ENCODE results near the gene DHH.

Gene DHH

DNA sequence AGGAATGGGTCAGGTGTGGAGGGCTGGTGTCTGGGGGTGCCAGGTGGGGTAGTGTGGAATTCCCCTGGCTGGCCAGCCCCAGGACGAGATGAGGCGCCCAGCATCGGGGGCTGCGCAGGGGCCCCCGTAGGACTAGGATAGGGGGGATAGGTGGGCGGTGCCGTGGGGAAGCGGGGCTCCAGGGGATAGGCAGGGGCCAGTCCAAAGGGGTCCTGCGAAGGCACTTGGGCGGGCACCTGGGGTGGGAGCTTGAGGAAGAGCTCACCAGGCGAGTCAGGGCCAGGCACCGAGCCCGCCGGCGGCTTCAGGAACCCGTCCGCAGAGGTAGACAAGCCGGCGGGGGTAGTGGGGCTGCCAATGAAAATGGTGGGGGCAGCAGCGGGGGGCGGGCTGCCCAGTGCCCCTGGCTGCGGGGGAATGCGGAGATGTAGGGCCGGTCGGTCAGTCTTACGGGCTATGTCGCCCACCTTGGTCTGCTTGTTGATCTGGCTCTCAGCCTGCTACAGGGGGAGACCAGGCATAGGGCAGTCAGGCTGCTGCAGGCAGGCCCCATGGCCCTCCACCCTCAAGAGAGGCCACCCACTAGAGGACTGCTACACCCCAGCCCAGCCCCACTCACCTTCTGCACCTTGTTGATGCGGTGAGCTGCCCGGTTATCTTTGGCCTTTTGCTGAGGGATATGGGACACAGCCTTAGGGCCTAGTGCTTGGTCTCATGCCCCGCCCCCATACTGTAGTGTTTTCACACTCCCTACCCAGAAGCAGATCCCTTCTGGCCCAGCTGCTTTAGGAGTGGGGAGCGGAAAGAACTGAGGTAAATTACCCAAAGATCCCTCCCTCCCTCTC is 53.3 kb downstream of the DHH start:
- H3K4me1 ChIP-seq (ENCODE audit: control insufficient read depth in 1 of 2, insufficient read depth in 2 of 2, low read length in 2 of 2): no peaks in the 10 kb centered on the region
- H3K9ac ChIP-seq (ENCODE audit: low read depth in 1 of 2, low read length in 2 of 2): no peak overlapping the region
- no peak overlapping the region for H3K4me3 ChIP-seq (ENCODE audit: low read depth in 1 of 2, low read length in 2 of 2)
- no peaks in the 10 kb centered on the region for H3K27me3 ChIP-seq (ENCODE audit: control insufficient read depth in 1 of 2, insufficient read depth in 2 of 2, low read length in 2 of 2)
- no peak overlapping the region for H3K27ac ChIP-seq (ENCODE audit: low read depth, low read length)
- no peaks in the 10 kb centered on the region for H3K9me3 ChIP-seq (ENCODE audit: control insufficient read depth in 1 of 2, low read length in 2 of 2)
- H3K36me3 ChIP-seq (ENCODE audit: control insufficient read depth in 1 of 2, insufficient read depth in 2 of 2, low read length in 2 of 2): peaks cover 76 to 98% of the 10 kb centered on the region in 2 donors

DNA sequence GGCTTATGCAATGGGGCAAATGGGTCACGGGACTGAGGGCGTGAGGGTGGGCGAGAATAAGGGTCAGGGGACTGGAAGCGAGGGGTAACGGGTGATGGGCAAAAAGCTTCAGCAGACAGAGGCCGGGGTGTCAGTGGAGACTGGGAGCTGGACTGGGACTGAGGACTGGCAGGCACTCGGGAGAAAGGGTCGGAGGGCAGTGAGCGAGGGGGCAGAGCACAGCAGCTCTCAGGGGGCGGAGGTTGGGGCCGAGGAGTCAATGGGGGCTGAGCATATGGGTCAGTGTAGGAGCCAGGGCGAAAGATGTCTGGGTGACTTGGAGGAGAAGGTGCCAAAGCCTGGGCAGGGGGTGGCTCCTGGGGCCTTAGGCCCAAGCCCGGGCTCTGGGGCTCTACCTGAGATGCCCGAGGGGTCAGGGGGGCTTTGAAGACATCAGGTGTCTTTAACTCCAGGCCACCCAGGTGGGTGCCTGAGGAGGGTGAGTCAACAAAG is 54.2 kb downstream of the DHH start:
- H3K4me1 ChIP-seq (ENCODE audit: control insufficient read depth in 1 of 2, insufficient read depth in 2 of 2, low read length in 2 of 2): no peaks in the 10 kb centered on the region
- no peaks in the 10 kb centered on the region for H3K27me3 ChIP-seq (ENCODE audit: control insufficient read depth in 1 of 2, insufficient read depth in 2 of 2, low read length in 2 of 2)
- H3K9ac ChIP-seq (ENCODE audit: low read depth in 1 of 2, low read length in 2 of 2): no peak overlapping the region
- H3K36me3 ChIP-seq (ENCODE audit: control insufficient read depth in 1 of 2, insufficient read depth in 2 of 2, low read length in 2 of 2): peaks cover 68 to 94% of the 10 kb centered on the region in 2 donors
- H3K9me3 ChIP-seq (ENCODE audit: control insufficient read depth in 1 of 2, low read length in 2 of 2): no peaks in the 10 kb centered on the region
- no peak overlapping the region for H3K27ac ChIP-seq (ENCODE audit: low read depth, low read length)
- no peak overlapping the region for H3K4me3 ChIP-seq (ENCODE audit: low read depth in 1 of 2, low read length in 2 of 2)

DNA sequence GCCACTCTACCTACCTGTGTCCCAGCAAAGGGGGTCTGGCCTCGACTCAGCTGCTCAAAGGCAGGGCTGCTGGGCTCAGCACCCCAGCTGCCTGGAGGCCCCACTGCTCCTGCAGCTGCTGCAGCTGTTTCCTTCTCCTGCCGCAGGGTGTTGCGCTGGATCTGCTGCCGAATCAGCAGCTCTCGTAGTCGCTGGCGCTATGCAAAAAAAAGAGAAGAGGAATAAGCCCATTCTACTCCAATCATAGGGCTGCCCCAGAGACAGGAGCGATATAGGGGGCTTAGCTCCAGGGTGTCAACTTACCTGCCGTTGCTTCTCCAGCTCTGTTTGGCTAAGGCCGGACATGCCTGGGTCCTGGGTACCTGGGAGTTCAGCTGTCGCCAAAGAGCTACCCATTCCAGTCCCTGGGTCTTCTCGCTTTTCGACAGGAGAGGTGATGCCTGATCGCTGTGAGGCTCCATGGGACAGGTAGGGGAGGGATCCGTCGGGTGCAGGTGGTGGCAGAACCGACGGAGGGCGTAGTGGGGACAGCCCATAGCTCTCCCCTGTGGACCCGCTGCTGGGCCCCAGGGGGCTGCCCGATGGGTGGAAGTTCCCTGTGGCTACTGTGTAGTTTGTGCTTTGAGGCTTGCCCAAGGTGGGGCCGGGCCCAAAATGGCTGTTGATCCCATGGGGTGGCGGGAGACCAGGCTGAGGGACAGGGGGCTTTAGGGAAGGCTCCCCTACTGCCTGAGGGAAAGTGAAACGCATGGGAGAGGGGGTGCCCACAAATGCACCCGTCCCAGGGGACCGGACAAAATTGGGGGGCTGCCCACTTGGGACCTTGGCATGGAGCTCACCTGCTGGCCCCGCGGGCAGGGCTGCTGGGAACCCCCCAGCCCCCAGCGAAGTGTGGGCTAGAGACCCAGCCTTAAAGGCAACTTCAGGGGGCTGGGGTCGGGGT is 54.9 kb downstream of the DHH start:
- Histone ChIP-seq H3K9me3 (ENCODE audit: control insufficient read depth in 1 of 2, low read length in 2 of 2) (no peaks in the 10 kb centered on the region), H3K9ac (ENCODE audit: low read depth in 1 of 2, low read length in 2 of 2) (no peak overlapping the region), H3K27ac (ENCODE audit: low read depth, low read length) (no peak overlapping the region), H3K36me3 (ENCODE audit: control insufficient read depth in 1 of 2, insufficient read depth in 2 of 2, low read length in 2 of 2) (peaks cover 64 to 93% of the 10 kb centered on the region in 2 donors), H3K4me1 (ENCODE audit: control insufficient read depth in 1 of 2, insufficient read depth in 2 of 2, low read length in 2 of 2) (no peaks in the 10 kb centered on the region), H3K27me3 (ENCODE audit: control insufficient read depth in 1 of 2, insufficient read depth in 2 of 2, low read length in 2 of 2) (no peaks in the 10 kb centered on the region), H3K4me3 (ENCODE audit: low read depth in 1 of 2, low read length in 2 of 2) (no peak overlapping the region)

DNA sequence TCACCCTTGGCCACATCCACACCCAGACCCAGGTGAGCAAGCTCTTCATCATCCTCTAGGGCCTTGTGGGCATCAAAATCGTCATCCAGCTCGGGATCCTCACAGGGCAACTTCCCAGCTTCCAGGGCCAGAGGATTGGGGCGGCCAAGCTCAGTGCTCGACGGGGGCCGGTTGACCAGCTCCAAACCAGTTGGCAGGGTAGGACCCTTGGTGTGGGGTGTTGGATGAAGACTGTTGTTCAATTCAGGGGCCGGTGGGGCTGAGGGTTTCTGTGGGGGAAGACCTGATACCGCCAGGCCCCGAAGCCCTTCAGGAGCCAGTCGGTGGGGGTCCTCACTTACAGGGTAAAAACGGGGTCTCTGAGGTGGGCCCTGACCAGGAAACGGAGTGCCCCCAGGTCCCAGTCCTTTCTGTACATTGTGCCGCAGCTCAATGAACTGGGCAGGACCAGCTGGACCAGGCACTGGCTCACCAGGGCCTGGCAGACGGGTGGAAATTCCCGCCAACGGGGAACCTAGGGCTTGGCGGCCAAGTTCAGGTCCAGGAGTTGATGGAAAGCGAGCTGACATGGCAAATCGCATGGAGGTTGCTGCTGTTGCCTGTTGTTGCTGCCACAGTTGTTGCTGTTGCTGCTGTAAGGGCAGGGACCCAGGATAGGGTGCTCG is 56.2 kb downstream of the DHH start:
- H3K27ac ChIP-seq (ENCODE audit: low read depth, low read length): no peak overlapping the region
- no peaks in the 10 kb centered on the region for H3K9me3 ChIP-seq (ENCODE audit: control insufficient read depth in 1 of 2, low read length in 2 of 2)
- no peaks in the 10 kb centered on the region for H3K27me3 ChIP-seq (ENCODE audit: control insufficient read depth in 1 of 2, insufficient read depth in 2 of 2, low read length in 2 of 2)
- H3K4me3 ChIP-seq (ENCODE audit: low read depth in 1 of 2, low read length in 2 of 2): no peak overlapping the region
- peaks cover 64 to 93% of the 10 kb centered on the region in 2 donors for H3K36me3 ChIP-seq (ENCODE audit: control insufficient read depth in 1 of 2, insufficient read depth in 2 of 2, low read length in 2 of 2)
- no peak overlapping the region for H3K9ac ChIP-seq (ENCODE audit: low read depth in 1 of 2, low read length in 2 of 2)
- H3K4me1 ChIP-seq (ENCODE audit: control insufficient read depth in 1 of 2, insufficient read depth in 2 of 2, low read length in 2 of 2): no peaks in the 10 kb centered on the region

DNA sequence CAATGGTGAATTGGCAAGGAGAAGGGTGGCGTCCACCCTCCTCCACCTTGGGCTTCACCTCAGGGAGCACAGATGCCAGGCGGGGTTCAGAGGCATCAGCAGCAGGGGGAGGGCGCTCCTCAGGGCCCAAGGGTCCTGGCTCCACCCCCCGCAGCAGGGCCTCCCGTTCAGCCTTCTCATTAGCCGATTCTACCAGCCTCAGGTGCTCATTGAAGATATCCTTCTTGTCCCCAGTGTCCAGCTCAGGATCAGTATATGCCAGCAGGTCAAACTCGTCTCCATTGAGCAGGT is 56.7 kb downstream of the DHH start:
- Histone ChIP-seq H3K9ac (ENCODE audit: low read depth in 1 of 2, low read length in 2 of 2) (no peak overlapping the region), H3K9me3 (ENCODE audit: control insufficient read depth in 1 of 2, low read length in 2 of 2) (no peaks in the 10 kb centered on the region), H3K27ac (ENCODE audit: low read depth, low read length) (no peak overlapping the region), H3K4me3 (ENCODE audit: low read depth in 1 of 2, low read length in 2 of 2) (no peak overlapping the region), H3K36me3 (ENCODE audit: control insufficient read depth in 1 of 2, insufficient read depth in 2 of 2, low read length in 2 of 2) (peaks cover 64 to 92% of the 10 kb centered on the region in 2 donors), H3K4me1 (ENCODE audit: control insufficient read depth in 1 of 2, insufficient read depth in 2 of 2, low read length in 2 of 2) (no peaks in the 10 kb centered on the region), H3K27me3 (ENCODE audit: control insufficient read depth in 1 of 2, insufficient read depth in 2 of 2, low read length in 2 of 2) (no peaks in the 10 kb centered on the region)

DNA sequence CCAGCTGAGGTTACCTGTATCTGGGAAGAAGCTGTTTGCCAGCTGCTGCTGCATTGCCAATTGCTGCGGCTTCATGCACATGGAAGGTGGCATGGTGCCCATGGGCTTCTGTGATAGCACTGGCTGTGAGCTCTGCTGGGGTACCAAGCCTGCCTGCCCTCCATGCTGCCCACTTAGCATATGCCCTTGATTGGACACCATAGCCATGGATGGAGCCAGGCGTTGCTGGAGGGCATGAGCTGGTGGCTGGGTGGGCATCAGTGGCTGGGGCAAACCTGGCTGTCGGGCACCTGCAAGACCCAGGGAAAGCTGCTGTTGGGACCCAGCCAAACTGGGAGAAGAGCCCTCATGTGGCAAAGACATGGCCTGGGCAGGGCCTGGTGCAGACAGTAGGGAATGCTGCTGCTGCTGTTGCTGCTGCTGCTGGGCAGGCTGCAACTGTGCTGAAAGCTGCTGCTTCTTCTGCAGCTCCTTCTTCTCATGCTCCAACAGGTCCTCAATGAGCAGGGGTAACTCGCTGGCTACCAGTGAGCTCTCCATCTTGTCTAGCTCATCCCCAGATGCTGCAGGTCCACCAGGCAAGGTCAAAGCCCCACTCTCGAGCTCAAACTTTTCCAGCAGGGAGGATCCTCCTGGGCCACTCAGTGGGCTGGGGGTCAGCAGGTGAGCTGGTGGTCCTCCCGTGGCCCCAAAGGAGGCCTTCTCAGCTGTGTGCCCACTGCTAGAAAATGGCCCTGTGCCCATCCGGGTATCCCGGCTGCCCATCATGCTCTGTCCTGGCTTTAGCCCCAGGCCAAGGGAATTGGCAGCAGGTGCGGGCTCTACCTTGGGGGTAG is 57.3 kb downstream of the DHH start:
- H3K9ac ChIP-seq (ENCODE audit: low read depth in 1 of 2, low read length in 2 of 2): no peak overlapping the region
- H3K36me3 ChIP-seq (ENCODE audit: control insufficient read depth in 1 of 2, insufficient read depth in 2 of 2, low read length in 2 of 2): peaks cover 63 to 92% of the 10 kb centered on the region in 2 donors
- no peaks in the 10 kb centered on the region for H3K9me3 ChIP-seq (ENCODE audit: control insufficient read depth in 1 of 2, low read length in 2 of 2)
- no peak overlapping the region for H3K27ac ChIP-seq (ENCODE audit: low read depth, low read length)
- H3K27me3 ChIP-seq (ENCODE audit: control insufficient read depth in 1 of 2, insufficient read depth in 2 of 2, low read length in 2 of 2): no peaks in the 10 kb centered on the region
- no peak overlapping the region for H3K4me3 ChIP-seq (ENCODE audit: low read depth in 1 of 2, low read length in 2 of 2)
- H3K4me1 ChIP-seq (ENCODE audit: control insufficient read depth in 1 of 2, insufficient read depth in 2 of 2, low read length in 2 of 2): no peaks in the 10 kb centered on the region

Measured in duodenal mucosa (tissue), 2 donors.